Lower lobe of right lung (tissue), 2 donors: Measurements from ENCODE around the gene RAPGEF4. TPM values are rescaled to one million over a fixed set of nuclear protein-coding genes. Genes with fewer than 3 reads are reported as not detected.

Experiments used
- ATAC-seq, 2 donors: fragments of 200-7000 bp; cut with Tn5 transposase; one replicate each; pipeline ENCODE4 v1.9.1; 2020 to 2022; ENCODE audit warnings: mild to moderate bottlenecking in 2 of 2, moderate library complexity in 2 of 2
- DNase-seq: peaks from one replicate; pipeline ENCODE4 v3.0.0-alpha.2; 2020
- H3K27ac ChIP-seq: fragments of 200-600 bp; one replicate; pipeline ENCODE4 v1.8.0; 2022
- H3K27me3 ChIP-seq: fragments of 200-600 bp; one replicate; pipeline ENCODE4 v1.8.0; 2022; ENCODE audit warnings: low read depth
- H3K36me3 ChIP-seq: fragments of 200-600 bp; one replicate; pipeline ENCODE4 v1.8.0; 2022; ENCODE audit warnings: mild to moderate bottlenecking
- H3K4me1 ChIP-seq: fragments of 200-600 bp; one replicate; pipeline ENCODE4 v1.8.0; 2022
- H3K4me3 ChIP-seq: fragments of 200-600 bp; one replicate; pipeline ENCODE4 v1.8.0; 2022; ENCODE audit warnings: mild to moderate bottlenecking
- H3K9me3 ChIP-seq: fragments of 200-600 bp; one replicate; pipeline ENCODE4 v1.8.0; 2022
- intact Hi-C: fragments of 100-400 bp; cut with DNase I; formaldehyde crosslinking; loops from one replicate; pipeline ENCODE4 v1.11.0; 2022
- total RNA-seq: library from RNA; stranded (reverse); fragmentation: NEBNext Ultra II Directional; extraction: Animal tissue kit (Norgen Biotek cat#: 25700); gene quantifications from one replicate; pipeline ENCODE4 v1.2.1, GENCODE V29; 2021
- TF ChIP-seq, protein P1 (sequence below): fragments of 200-600 bp; IDR thresholded peaks from one replicate; pipeline ENCODE4 v1.8.0; 2022; ENCODE audit warnings: antibody characterized with exemption, mild to moderate bottlenecking
- donor health status: DM: no; HTN: yes; CAD: no; lungs with severe emphysema.

Gene RAPGEF4
- total RNA-seq, 1 donor from 2014 or later, result 14.6 TPM

DNA sequence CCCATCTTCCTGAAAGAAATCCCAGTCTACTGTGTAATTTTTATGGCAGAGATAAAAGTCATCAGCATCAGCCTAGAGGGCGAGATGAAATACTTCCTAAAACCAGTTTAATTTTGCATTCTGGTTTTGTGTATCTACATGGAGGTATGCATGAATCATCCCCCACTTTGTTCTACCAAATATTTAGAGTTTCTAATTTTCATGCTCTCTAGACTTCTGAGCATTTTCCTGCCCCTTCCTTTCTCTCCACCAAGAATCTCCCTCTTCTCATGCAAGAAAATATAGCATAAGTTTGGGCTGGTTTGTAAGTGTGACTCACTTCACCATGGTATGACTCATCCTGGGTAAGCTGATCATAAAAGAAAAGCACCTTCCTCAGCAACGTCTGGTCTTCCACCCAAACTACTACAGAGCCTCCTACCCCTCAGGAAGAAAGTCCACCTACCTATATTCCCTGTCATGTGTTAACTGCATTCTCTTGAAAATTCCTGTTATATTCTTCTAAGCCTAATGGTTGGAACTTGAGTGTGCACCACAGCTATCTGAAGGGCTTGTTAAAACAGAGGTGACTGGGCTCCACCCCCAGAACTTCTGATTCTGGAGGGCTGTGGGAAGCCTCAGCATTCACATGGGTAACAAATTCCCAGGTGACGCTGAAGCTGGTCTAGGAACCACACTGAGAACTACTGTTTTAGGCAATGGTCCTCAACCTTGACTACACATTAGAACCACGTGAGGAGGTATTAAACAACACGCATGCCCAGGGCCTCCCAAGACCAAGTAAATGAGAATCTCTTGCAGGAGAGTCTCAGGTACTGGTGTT is 37.4 kb upstream of the RAPGEF4 start:
- no peak overlapping the region for H3K4me3 ChIP-seq
- H3K4me1 ChIP-seq, result no peaks in the 10 kb centered on the region
- TF ChIP-seq, protein P1, sequence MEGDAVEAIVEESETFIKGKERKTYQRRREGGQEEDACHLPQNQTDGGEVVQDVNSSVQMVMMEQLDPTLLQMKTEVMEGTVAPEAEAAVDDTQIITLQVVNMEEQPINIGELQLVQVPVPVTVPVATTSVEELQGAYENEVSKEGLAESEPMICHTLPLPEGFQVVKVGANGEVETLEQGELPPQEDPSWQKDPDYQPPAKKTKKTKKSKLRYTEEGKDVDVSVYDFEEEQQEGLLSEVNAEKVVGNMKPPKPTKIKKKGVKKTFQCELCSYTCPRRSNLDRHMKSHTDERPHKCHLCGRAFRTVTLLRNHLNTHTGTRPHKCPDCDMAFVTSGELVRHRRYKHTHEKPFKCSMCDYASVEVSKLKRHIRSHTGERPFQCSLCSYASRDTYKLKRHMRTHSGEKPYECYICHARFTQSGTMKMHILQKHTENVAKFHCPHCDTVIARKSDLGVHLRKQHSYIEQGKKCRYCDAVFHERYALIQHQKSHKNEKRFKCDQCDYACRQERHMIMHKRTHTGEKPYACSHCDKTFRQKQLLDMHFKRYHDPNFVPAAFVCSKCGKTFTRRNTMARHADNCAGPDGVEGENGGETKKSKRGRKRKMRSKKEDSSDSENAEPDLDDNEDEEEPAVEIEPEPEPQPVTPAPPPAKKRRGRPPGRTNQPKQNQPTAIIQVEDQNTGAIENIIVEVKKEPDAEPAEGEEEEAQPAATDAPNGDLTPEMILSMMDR, result no peak
- no peak for ATAC-seq
- intact Hi-C loops, result no loop called here
- DNase-seq, result no peak
- H3K27me3 ChIP-seq, result no peaks in the 10 kb centered on the region
- no peaks in the 10 kb centered on the region for H3K9me3 ChIP-seq
- H3K27ac ChIP-seq, result no peak overlapping the region
- no peaks in the 10 kb centered on the region for H3K36me3 ChIP-seq

DNA sequence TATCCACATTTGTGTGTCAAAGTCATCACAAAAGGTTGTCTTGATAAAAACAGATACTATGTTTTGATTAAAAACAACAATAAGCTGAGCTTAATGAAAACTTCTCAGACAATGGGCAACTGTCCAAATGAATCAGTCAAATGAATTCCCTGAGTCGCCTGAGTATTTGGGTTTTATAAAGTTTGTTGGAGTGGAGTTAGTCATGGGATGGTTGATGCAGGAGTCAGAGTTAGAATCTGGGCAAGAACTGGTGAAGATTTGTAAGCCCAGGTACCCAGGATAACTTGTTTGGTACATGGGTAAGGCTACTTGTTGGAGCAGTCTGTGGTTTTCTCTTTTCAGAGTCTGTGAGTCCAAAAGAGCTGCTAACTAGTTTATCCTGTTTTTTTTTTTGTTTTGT is 34.4 kb upstream of the RAPGEF4 start:
- DNase-seq, result no peak
- intact Hi-C loops, result no loop called here
- TF ChIP-seq, protein P1, result no peak
- H3K4me3 ChIP-seq, result no peak overlapping the region
- H3K27me3 ChIP-seq, result no peaks in the 10 kb centered on the region
- no peak overlapping the region for H3K27ac ChIP-seq
- no peaks in the 10 kb centered on the region for H3K9me3 ChIP-seq
- H3K4me1 ChIP-seq, result no peaks in the 10 kb centered on the region
- no peak for ATAC-seq
- no peaks in the 10 kb centered on the region for H3K36me3 ChIP-seq

DNA sequence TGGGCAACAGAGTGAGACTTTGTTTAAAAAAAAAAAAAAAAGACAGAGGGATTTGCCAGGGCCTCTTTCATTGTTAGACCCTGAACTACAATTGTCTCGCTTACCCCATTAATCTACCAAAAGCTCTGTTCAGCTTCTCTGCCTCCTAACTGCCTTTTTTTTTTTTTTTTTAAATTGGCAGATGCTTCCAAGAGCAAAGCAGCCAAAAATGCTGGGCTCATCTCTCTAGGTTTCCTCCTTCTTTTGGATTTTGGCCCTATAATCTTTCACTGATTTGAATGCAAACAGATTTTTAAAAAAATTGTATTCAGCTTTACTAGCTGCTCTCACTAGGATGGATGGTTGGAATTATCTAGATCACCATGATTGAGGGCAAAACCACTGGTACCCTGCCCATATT is 33.2 kb upstream of the RAPGEF4 start:
- no peak for ATAC-seq
- H3K27ac ChIP-seq, result no peak overlapping the region
- H3K9me3 ChIP-seq, result no peaks in the 10 kb centered on the region
- TF ChIP-seq, protein P1, result no peak
- no peak for DNase-seq
- intact Hi-C loops, result no loop called here
- no peaks in the 10 kb centered on the region for H3K36me3 ChIP-seq
- peaks cover 6% of the 10 kb centered on the region for H3K27me3 ChIP-seq
- H3K4me1 ChIP-seq, result no peaks in the 10 kb centered on the region
- no peak overlapping the region for H3K4me3 ChIP-seq

DNA sequence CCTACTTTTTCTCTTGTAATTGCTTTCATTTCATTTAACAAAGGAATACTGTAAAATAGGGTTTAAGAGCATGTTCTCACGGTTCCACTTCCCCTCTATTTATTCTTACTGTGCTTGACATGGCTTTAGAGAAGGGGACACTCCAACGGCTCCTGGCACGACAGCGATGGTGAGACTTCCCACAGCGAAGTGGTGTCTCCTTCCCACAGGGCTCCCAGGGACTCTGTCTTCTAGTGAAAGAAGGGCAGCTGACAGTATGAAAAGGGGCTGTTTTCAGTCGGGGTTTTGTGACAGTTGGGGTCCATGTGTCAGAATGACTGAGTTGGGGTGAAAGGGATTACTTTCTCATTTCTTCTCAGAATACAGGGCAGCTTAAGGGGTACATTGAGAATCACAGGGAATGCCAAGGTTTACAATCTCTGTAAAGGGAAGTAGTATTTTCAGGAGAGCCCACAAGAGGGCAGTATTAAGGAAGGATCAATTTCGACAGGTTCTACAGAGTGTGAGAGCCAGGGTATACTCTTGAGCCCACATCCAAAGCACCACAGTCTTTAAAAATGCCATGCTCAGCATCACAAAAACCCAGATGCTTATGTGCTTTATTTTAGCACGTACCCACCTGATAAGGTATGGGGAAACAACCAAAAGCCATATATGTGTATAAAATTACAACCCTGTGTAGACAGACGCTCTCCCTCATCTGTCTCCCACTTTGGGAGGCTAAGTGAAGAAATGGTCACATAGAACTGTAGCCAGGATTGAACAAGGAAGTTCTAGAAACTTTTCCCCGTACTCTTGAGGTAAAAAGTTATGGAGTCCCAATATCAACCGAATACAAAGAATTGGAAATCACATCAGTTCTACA is 31.3 kb upstream of the RAPGEF4 start:
- TF ChIP-seq, protein P1, result peak; percentile 51
- Histone ChIP-seq H3K27me3 (peaks cover 6% of the 10 kb centered on the region), H3K36me3 (no peaks in the 10 kb centered on the region), H3K4me1 (no peaks in the 10 kb centered on the region), H3K9me3 (no peaks in the 10 kb centered on the region), H3K27ac (no peak overlapping the region), H3K4me3 (no peak overlapping the region)
- ATAC-seq (peak; percentile 61 to 63), DNase-seq (no peak)
- intact Hi-C loops, result no loop called here

DNA sequence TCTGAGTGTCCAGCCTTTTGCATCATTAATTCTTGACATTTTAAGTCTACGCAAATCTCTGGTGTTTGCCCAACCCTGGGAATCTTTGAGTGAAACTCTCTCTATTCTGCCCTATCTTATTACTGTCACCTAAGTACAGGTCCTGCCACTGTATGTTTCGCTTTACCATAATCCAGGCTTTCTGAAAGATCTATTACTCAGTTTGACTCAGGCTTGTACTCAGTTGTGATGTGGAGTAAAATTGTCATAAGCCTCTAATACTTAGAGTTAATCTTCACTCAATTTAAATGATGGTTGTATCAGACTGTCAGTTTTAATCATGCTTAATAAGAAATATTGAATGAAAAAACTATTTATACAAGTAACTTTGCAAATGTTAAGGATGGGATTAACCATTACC is 30.3 kb upstream of the RAPGEF4 start:
- no peak for DNase-seq
- intact Hi-C loops, result no loop called here
- no peaks in the 10 kb centered on the region for H3K36me3 ChIP-seq
- H3K4me1 ChIP-seq, result no peaks in the 10 kb centered on the region
- H3K4me3 ChIP-seq, result no peak overlapping the region
- no peak for ATAC-seq
- H3K9me3 ChIP-seq, result no peaks in the 10 kb centered on the region
- no peak overlapping the region for H3K27ac ChIP-seq
- peaks cover 6% of the 10 kb centered on the region for H3K27me3 ChIP-seq
- TF ChIP-seq, protein P1, result no peak
